OCI-LY1 (cell line): ENCODE data around the gene SERPINB1.

ENCODE experiments used
- EZH2 ChIP-seq: fragments of 200-600 bp; sonication (generic), shearing (Covaris generic); IDR thresholded peaks from 2 replicates; pipeline ENCODE4 v1.8.0; 2017; ENCODE audit warnings: borderline replicate concordance, mixed run types, mild to moderate bottlenecking, antibody characterized with exemption, low read length, moderate library complexity, mixed read lengths
- TF ChIP-seq, protein P1 (sequence below): fragments of 200-600 bp; sonication (generic), shearing (Covaris generic); IDR thresholded peaks from 2 replicates; pipeline ENCODE4 v1.5.1; 2017; ENCODE audit warnings: mild to moderate bottlenecking, antibody characterized with exemption, low read length, moderate library complexity, mixed read lengths

DNA sequence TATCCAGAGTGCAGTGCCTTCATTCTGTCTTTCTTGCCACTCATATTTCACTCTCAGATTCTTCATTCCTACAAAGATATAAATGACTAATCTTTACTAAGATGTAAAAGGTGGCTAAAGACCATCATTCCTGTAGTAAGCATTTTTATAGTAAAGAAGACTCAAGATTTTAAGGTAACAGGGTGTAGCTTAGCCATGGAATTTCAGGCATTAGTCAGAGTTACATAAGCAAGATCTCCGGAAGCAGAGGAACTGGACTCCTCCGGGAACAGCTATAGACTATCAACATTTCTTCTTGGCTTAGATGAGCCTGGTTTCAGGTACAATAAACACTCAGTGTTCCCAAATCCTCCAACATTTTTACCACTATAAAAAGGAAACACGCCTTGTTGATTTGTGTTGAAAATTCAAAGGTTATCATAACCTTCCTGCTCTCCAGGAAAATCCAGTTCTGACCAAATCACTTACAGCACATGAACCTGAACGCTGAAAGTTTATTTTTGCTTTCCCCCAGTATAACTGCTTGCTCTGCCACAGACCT is 23.7 kb downstream of the SERPINB1 start:
- TF ChIP-seq, protein P1, sequence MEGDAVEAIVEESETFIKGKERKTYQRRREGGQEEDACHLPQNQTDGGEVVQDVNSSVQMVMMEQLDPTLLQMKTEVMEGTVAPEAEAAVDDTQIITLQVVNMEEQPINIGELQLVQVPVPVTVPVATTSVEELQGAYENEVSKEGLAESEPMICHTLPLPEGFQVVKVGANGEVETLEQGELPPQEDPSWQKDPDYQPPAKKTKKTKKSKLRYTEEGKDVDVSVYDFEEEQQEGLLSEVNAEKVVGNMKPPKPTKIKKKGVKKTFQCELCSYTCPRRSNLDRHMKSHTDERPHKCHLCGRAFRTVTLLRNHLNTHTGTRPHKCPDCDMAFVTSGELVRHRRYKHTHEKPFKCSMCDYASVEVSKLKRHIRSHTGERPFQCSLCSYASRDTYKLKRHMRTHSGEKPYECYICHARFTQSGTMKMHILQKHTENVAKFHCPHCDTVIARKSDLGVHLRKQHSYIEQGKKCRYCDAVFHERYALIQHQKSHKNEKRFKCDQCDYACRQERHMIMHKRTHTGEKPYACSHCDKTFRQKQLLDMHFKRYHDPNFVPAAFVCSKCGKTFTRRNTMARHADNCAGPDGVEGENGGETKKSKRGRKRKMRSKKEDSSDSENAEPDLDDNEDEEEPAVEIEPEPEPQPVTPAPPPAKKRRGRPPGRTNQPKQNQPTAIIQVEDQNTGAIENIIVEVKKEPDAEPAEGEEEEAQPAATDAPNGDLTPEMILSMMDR: no peak
- TF ChIP-seq EZH2: no peak
